GM23338 (cell line): Measurements from ENCODE around the gene ZBTB40. TPM values are rescaled to one million over a fixed set of nuclear protein-coding genes. Genes with fewer than 3 reads are reported as not detected.

Experiments
- ATAC-seq: fragments of 200-7000 bp; cut with Tn5 transposase; 3 replicates; pipeline ENCODE4 v1.9.1; 2020
- DNase-seq: peaks from one replicate; pipeline ENCODE4 v3.0.0-alpha.2; 2015; ENCODE audit warnings: low spot score
- H2AFZ ChIP-seq: fragments of 200-600 bp; sonication (generic); 2 replicates; pipeline ENCODE4 v1.8.0; 2016; ENCODE audit warnings: antibody characterized with exemption, mild to moderate bottlenecking, moderate library complexity
- H3F3A ChIP-seq: fragments of 200-600 bp; sonication (generic); replicated peaks from 2 replicates; pipeline ENCODE4 v1.8.0; 2017; ENCODE audit warnings: antibody characterized with exemption, mixed run types, low read depth
- H3K27ac ChIP-seq: fragments of 200-600 bp; sonication (generic); 2 replicates; pipeline ENCODE4 v1.6.1; 2016; ENCODE audit warnings: low read depth
- H3K27me3 ChIP-seq: fragments of 200-600 bp; sonication (generic); 2 replicates; pipeline ENCODE4 v1.8.0; 2016; ENCODE audit warnings: mild to moderate bottlenecking, mixed run types, moderate library complexity; ENCODE audit not compliant: insufficient read depth
- H3K36me3 ChIP-seq: fragments of 200-600 bp; sonication (generic); 2 replicates; pipeline ENCODE4 v1.8.0; 2016; ENCODE audit warnings: mild to moderate bottlenecking; ENCODE audit not compliant: insufficient read depth
- H3K4me1 ChIP-seq: fragments of 200-600 bp; sonication (generic); 2 replicates; pipeline ENCODE4 v1.8.0; 2016; ENCODE audit warnings: mild to moderate bottlenecking, moderate library complexity; ENCODE audit not compliant: insufficient read depth
- H3K4me2 ChIP-seq: fragments of 200-600 bp; sonication (generic); 2 replicates; pipeline ENCODE4 v1.7.1; 2017; ENCODE audit warnings: mixed run types
- H3K4me3 ChIP-seq: fragments of 200-600 bp; sonication (generic); 2 replicates; pipeline ENCODE4 v1.6.1; 2016; ENCODE audit warnings: mixed run types
- H3K79me2 ChIP-seq: fragments of 200-600 bp; sonication (generic); replicated peaks from 2 replicates; pipeline ENCODE4 v1.8.0; 2017; ENCODE audit warnings: mild to moderate bottlenecking; ENCODE audit not compliant: insufficient read depth
- H3K9me2 ChIP-seq: fragments of 200-600 bp; sonication (generic); 2 replicates; pipeline ENCODE4 v1.8.0; 2017; ENCODE audit not compliant: insufficient read depth
- H4K20me1 ChIP-seq: fragments of 200-600 bp; sonication (generic); replicated peaks from 2 replicates; pipeline ENCODE4 v1.8.0; 2017; ENCODE audit warnings: mild to moderate bottlenecking; ENCODE audit not compliant: insufficient read depth
- H3K27ac Mint-ChIP-seq: 2 replicates; pipeline ENCODE4 v1.8.0; 2020; ENCODE audit warnings: inconsistent platforms, mild to moderate bottlenecking, moderate library complexity, mixed read lengths
- H3K27me3 Mint-ChIP-seq: 3 replicates; pipeline ENCODE4 v1.8.0; 2022; ENCODE audit warnings: low read depth, mild to moderate bottlenecking, moderate library complexity, mixed read lengths, inconsistent platforms; ENCODE audit not compliant: insufficient read depth, poor library complexity
- H3K36me3 Mint-ChIP-seq: 3 replicates; pipeline ENCODE4 v1.8.0; 2021; ENCODE audit warnings: low read depth, mild to moderate bottlenecking, inconsistent platforms, moderate library complexity, mixed read lengths
- H3K4me1 Mint-ChIP-seq: 3 replicates; pipeline ENCODE4 v1.8.0; 2020; ENCODE audit warnings: mild to moderate bottlenecking, inconsistent platforms, mixed read lengths
- H3K4me3 Mint-ChIP-seq: 3 replicates; pipeline ENCODE4 v1.8.0; 2021; ENCODE audit warnings: moderate library complexity, mild to moderate bottlenecking, inconsistent platforms, mixed read lengths
- H3K9me3 Mint-ChIP-seq: 3 replicates; pipeline ENCODE4 v1.8.0; 2020; ENCODE audit warnings: moderate library complexity, mild to moderate bottlenecking, inconsistent platforms, mixed read lengths
- CREB1 ChIP-seq: fragments of 250-450 bp; sonication (Bioruptor Pico); IDR thresholded peaks from 2 replicates; pipeline ENCODE4 v1.5.0; 2020; ENCODE audit warnings: low read depth, mild to moderate bottlenecking, moderate library complexity
- CTCF ChIP-seq, 2 experiments: fragments of 200-600 bp in 1 of 2; sonication (generic) in 1 of 2; conservative IDR thresholded peaks; 2 replicates each; pipeline versions ENCODE4 v1.5.1 to v1.6.1; 2016 to 2017; ENCODE audit warnings: antibody characterized with exemption in 2 of 2, low read depth in 2 of 2, mild to moderate bottlenecking in 2 of 2, moderate library complexity in 1 of 2
- ETS1 ChIP-seq: IDR thresholded peaks from 2 replicates; pipeline ENCODE4 v1.6.1; 2016; ENCODE audit warnings: antibody characterized with exemption
- EZH2 ChIP-seq: fragments of 200-600 bp; sonication (generic); IDR thresholded peaks from one replicate; pipeline ENCODE4 v1.8.0; 2017; ENCODE audit warnings: antibody characterized with exemption, mild to moderate bottlenecking, low read depth; ENCODE audit not compliant: unreplicated experiment
- JUNB ChIP-seq: IDR thresholded peaks from one replicate; pipeline ENCODE4 v1.6.1; 2016; ENCODE audit warnings: antibody characterized with exemption; ENCODE audit not compliant: unreplicated experiment
- NANOG ChIP-seq: IDR thresholded peaks from 2 replicates; pipeline ENCODE4 v1.6.1; 2016; ENCODE audit warnings: antibody characterized with exemption, borderline replicate concordance
- POLR2AphosphoS5 ChIP-seq: IDR thresholded peaks from 2 replicates; pipeline ENCODE4 v1.6.1; 2016; ENCODE audit warnings: antibody characterized with exemption, low read depth
- STAT1 ChIP-seq: IDR thresholded peaks from one replicate; pipeline ENCODE4 v1.6.1; 2016; ENCODE audit warnings: antibody characterized with exemption; ENCODE audit not compliant: unreplicated experiment
- ZNF114 ChIP-seq: fragments of 250-450 bp; sonication (Bioruptor Pico); IDR thresholded peaks from 2 replicates; pipeline ENCODE4 v1.5.0; 2020; ENCODE audit warnings: mild to moderate bottlenecking, moderate library complexity
- ZNF331 ChIP-seq: fragments of 250-450 bp; sonication (Bioruptor Pico); IDR thresholded peaks from 2 replicates; pipeline ENCODE4 v1.5.0; 2020; ENCODE audit warnings: low read depth, mild to moderate bottlenecking, moderate library complexity
- ZNF462 ChIP-seq: fragments of 250-450 bp; sonication (Bioruptor Pico); IDR thresholded peaks from 2 replicates; pipeline ENCODE4 v1.5.0; 2020; ENCODE audit warnings: mild to moderate bottlenecking, moderate library complexity
- polyA plus RNA-seq: library from polyadenylated mRNA; unstranded; fragments of >200 nt; fragmentation: Nextera tagmentation; extraction: Ambion mirVana; gene quantifications from 2 replicates; pipeline ENCODE4 v1.2.1, GENCODE V29; 2016
- total RNA-seq: library from RNA; depleted of rRNA; stranded (reverse); fragments of >200 nt; shearing (Covaris generic); gene quantifications from 2 replicates; pipeline ENCODE4 v1.2.3, GENCODE V29; 2014
- TF ChIP-seq, protein P1 (sequence below): IDR thresholded peaks from one replicate; pipeline ENCODE4 v1.6.1; 2018; ENCODE audit warnings: antibody characterized with exemption; ENCODE audit not compliant: unreplicated experiment

ZBTB40 gene
- total and polyA plus RNA-seq, 2 experiments from 2014 or later, result 3.1 to 22.7 TPM

- no peak for TF ChIP-seq ETS1
- no peak for TF ChIP-seq ZNF114
- no peak for TF ChIP-seq POLR2AphosphoS5
- no peak for TF ChIP-seq CREB1 (CRISPR knock-in tag)
Observed at GRCh38 chr1:22472596-22472995, 20.9 kb downstream of the ZBTB40 start (continued).

DNA sequence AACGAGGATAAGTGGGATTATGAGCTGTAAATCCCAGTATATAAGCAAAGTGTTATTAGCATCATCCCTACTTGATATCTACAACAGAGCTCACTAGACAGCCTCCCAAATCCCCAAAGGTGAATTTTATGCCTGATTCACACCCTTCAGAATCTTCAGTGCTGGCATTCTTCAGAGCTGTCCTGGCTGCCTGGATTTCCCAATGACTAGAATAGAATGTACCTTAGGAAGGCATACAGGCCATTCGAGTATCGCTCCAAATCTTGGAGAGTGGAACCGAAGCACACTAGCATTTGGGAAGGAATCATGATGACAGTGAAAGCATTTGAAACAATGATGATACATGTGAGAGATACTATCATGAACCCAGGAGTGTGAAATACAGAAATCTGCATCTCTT lies 22.3 kb downstream of the ZBTB40 start:
- H3K4me2 ChIP-seq, result no peak overlapping the region
- Mint-ChIP-seq H3K27ac (no peak overlapping the region), H3K9me3 (no peaks in the 10 kb centered on the region), H3K36me3 (no peaks in the 10 kb centered on the region; the same call in 2 of the 3 replicates), H3K4me3 (no peak overlapping the region), H3K27me3 (no peaks in the 10 kb centered on the region), H3K4me1 (peaks cover 3% of the 10 kb centered on the region; the same call in 1 of the 3 replicates)
- no peak for DNase-seq
- no peak overlapping the region for H3K4me3 ChIP-seq
- H4K20me1 ChIP-seq, result peaks cover 17% of the 10 kb centered on the region
- no peaks in the 10 kb centered on the region for H3K9me2 ChIP-seq
- no peaks in the 10 kb centered on the region for H3K4me1 ChIP-seq
- H3K27ac ChIP-seq, result no peak overlapping the region
- no peak for ATAC-seq
- no peak overlapping the region for H2AFZ ChIP-seq
- no peaks in the 10 kb centered on the region for H3K27me3 ChIP-seq
- H3K79me2 ChIP-seq, result peaks cover 44% of the 10 kb centered on the region
- H3F3A ChIP-seq, result no peaks in the 10 kb centered on the region
- no peaks in the 10 kb centered on the region for H3K36me3 ChIP-seq
- TF ChIP-seq, protein P1, sequence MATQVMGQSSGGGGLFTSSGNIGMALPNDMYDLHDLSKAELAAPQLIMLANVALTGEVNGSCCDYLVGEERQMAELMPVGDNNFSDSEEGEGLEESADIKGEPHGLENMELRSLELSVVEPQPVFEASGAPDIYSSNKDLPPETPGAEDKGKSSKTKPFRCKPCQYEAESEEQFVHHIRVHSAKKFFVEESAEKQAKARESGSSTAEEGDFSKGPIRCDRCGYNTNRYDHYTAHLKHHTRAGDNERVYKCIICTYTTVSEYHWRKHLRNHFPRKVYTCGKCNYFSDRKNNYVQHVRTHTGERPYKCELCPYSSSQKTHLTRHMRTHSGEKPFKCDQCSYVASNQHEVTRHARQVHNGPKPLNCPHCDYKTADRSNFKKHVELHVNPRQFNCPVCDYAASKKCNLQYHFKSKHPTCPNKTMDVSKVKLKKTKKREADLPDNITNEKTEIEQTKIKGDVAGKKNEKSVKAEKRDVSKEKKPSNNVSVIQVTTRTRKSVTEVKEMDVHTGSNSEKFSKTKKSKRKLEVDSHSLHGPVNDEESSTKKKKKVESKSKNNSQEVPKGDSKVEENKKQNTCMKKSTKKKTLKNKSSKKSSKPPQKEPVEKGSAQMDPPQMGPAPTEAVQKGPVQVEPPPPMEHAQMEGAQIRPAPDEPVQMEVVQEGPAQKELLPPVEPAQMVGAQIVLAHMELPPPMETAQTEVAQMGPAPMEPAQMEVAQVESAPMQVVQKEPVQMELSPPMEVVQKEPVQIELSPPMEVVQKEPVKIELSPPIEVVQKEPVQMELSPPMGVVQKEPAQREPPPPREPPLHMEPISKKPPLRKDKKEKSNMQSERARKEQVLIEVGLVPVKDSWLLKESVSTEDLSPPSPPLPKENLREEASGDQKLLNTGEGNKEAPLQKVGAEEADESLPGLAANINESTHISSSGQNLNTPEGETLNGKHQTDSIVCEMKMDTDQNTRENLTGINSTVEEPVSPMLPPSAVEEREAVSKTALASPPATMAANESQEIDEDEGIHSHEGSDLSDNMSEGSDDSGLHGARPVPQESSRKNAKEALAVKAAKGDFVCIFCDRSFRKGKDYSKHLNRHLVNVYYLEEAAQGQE, result no peak
- no peak for TF ChIP-seq EZH2
- no peak for TF ChIP-seq CTCF (conservative IDR thresholded peaks at IDR 0.05; ENCODE audit: low read depth in 2 of 2)
- no peak for TF ChIP-seq JUNB
- no peak for TF ChIP-seq NANOG
- no peak for TF ChIP-seq CREB1 (CRISPR knock-in tag)
- TF ChIP-seq STAT1, result no peak
- TF ChIP-seq ZNF114, result no peak
- TF ChIP-seq POLR2AphosphoS5, result no peak
- TF ChIP-seq ZNF331, result no peak
- no peak for TF ChIP-seq ZNF462
